Neuron (in vitro differentiated cells): Measurements from ENCODE around the gene RASL10A.

ENCODE experiments used
- H2AFZ ChIP-seq: one replicate; pipeline ENCODE4 v1.6.1; 2013; ENCODE audit warnings: low read depth, mild to moderate bottlenecking, inconsistent platforms, low read length, moderate library complexity
- H3K27me3 ChIP-seq: one replicate; pipeline ENCODE4 v1.6.1; 2013; ENCODE audit warnings: low read length; ENCODE audit not compliant: insufficient read depth
- H3K36me3 ChIP-seq: one replicate; pipeline ENCODE4 v1.6.1; 2013; ENCODE audit warnings: low read length; ENCODE audit not compliant: insufficient read depth
- H3K4me1 ChIP-seq: one replicate; pipeline ENCODE4 v1.6.1; 2013; ENCODE audit warnings: low read length; ENCODE audit not compliant: insufficient read depth
- H3K4me3 ChIP-seq: 2 replicates; pipeline ENCODE4 v1.5.1; 2013; ENCODE audit warnings: mild to moderate bottlenecking, low read length, moderate library complexity
- H3K9me3 ChIP-seq: one replicate; pipeline ENCODE4 v1.6.1; 2013; ENCODE audit warnings: low read length

The RASL10A gene

GRCh38 chr22:29275819-29276565 is 39.5 kb downstream of the RASL10A start:
- Histone ChIP-seq H3K36me3 (peaks cover 92% of the 10 kb centered on the region), H3K27me3 (no peaks in the 10 kb centered on the region), H2AFZ (no peak overlapping the region), H3K4me1 (peaks cover 21% of the 10 kb centered on the region), H3K9me3 (no peaks in the 10 kb centered on the region), H3K4me3 (no peak overlapping the region)

- peaks cover 96% of the 10 kb centered on the region for H3K36me3 ChIP-seq
- H3K4me1 ChIP-seq = peaks cover 29% of the 10 kb centered on the region
- H3K9me3 ChIP-seq = no peaks in the 10 kb centered on the region
- H3K27me3 ChIP-seq = no peaks in the 10 kb centered on the region
- no peak overlapping the region for H3K4me3 ChIP-seq
- H2AFZ ChIP-seq = no peak overlapping the region
Measured at GRCh38 chr22:29275167-29275566, 40.3 kb downstream of the RASL10A start.

GRCh38 chr22:29272624-29273023 is 42.9 kb downstream of the RASL10A start:
- Histone ChIP-seq H3K4me3 (no peak overlapping the region), H3K27me3 (no peaks in the 10 kb centered on the region), H3K36me3 (peaks cover 80% of the 10 kb centered on the region), H3K4me1 (peaks cover 40% of the 10 kb centered on the region), H2AFZ (no peak overlapping the region), H3K9me3 (no peaks in the 10 kb centered on the region)

- H3K27me3 ChIP-seq = no peaks in the 10 kb centered on the region
- peaks cover 55% of the 10 kb centered on the region for H3K4me1 ChIP-seq
- H3K9me3 ChIP-seq = no peaks in the 10 kb centered on the region
- no peak overlapping the region for H2AFZ ChIP-seq
- H3K4me3 ChIP-seq = peak overlapping the region; percentile 79
- peaks cover 63% of the 10 kb centered on the region for H3K36me3 ChIP-seq
Measured at GRCh38 chr22:29270475-29271271, 44.8 kb downstream of the RASL10A start.

- H3K27me3 ChIP-seq = no peaks in the 10 kb centered on the region
- H3K36me3 ChIP-seq = peaks cover 62% of the 10 kb centered on the region
- no peaks in the 10 kb centered on the region for H3K9me3 ChIP-seq
- H3K4me3 ChIP-seq = peak overlapping the region; percentile 79
- H3K4me1 ChIP-seq = peaks cover 56% of the 10 kb centered on the region
- no peak overlapping the region for H2AFZ ChIP-seq
Measured at GRCh38 chr22:29269731-29270474, 45.6 kb downstream of the RASL10A start.

- H3K36me3 ChIP-seq = peaks cover 58% of the 10 kb centered on the region
- peaks cover 56% of the 10 kb centered on the region for H3K4me1 ChIP-seq
- no peaks in the 10 kb centered on the region for H3K9me3 ChIP-seq
Measured at GRCh38 chr22:29269230-29269604, 46.3 kb downstream of the RASL10A start.

GRCh38 chr22:29268511-29269229 is 46.8 kb downstream of the RASL10A start:
- Histone ChIP-seq H3K4me1 (peaks cover 56% of the 10 kb centered on the region), H2AFZ (no peak overlapping the region), H3K36me3 (peaks cover 55% of the 10 kb centered on the region), H3K9me3 (no peaks in the 10 kb centered on the region), H3K27me3 (no peaks in the 10 kb centered on the region), H3K4me3 (peak overlapping the region; percentile 79)

More at GRCh38 chr22:29269230-29269604, 46.3 kb downstream of the RASL10A start:
- Histone ChIP-seq H3K27me3 (no peaks in the 10 kb centered on the region), H3K4me3 (peak overlapping the region; percentile 79), H2AFZ (no peak overlapping the region)

GRCh38 chr22:29267858-29268510 is 47.5 kb downstream of the RASL10A start, which contains the start of the genes EWSR1 and RHBDD3:
EWSR1 (plus strand) TSS chr22:29268268; CDS start chr22:29268337, 69 bp downstream.
RHBDD3 (minus strand) TSS chr22:29267981; CDS start chr22:29265626, 2,355 bp downstream.
- peaks cover 51% of the 10 kb centered on the region for H3K36me3 ChIP-seq
- peak within 1 kb of the TSS; percentile 81 for H2AFZ ChIP-seq
- peak within 1 kb of the TSS; percentile 79 for H3K4me3 ChIP-seq
- peaks cover 53% of the 10 kb centered on the region for H3K4me1 ChIP-seq
- H3K27me3 ChIP-seq = no peaks in the 10 kb centered on the region
- no peaks in the 10 kb centered on the region for H3K9me3 ChIP-seq

- H3K4me1 ChIP-seq = peaks cover 49% of the 10 kb centered on the region
- H3K4me3 ChIP-seq = peak overlapping the region; percentile 79
- no peaks in the 10 kb centered on the region for H3K27me3 ChIP-seq
- H2AFZ ChIP-seq = peak overlapping the region; percentile 81
- H3K36me3 ChIP-seq = peaks cover 46% of the 10 kb centered on the region
- no peaks in the 10 kb centered on the region for H3K9me3 ChIP-seq
Measured at GRCh38 chr22:29267462-29267857, 48.0 kb downstream of the RASL10A start.

GRCh38 chr22:29266564-29267461 is 48.7 kb downstream of the RASL10A start:
- Histone ChIP-seq H3K9me3 (no peaks in the 10 kb centered on the region), H3K4me3 (peak overlapping the region; percentile 79), H3K27me3 (no peaks in the 10 kb centered on the region), H3K36me3 (peaks cover 39% of the 10 kb centered on the region), H2AFZ (peak overlapping the region; percentile 81), H3K4me1 (peaks cover 43% of the 10 kb centered on the region)

GRCh38 chr22:29265929-29266328 is 49.6 kb downstream of the RASL10A start:
- no peaks in the 10 kb centered on the region for H3K27me3 ChIP-seq
- H3K9me3 ChIP-seq = no peaks in the 10 kb centered on the region
- H3K4me1 ChIP-seq = peaks cover 34% of the 10 kb centered on the region
- no peak overlapping the region for H3K4me3 ChIP-seq
- peaks cover 35% of the 10 kb centered on the region for H3K36me3 ChIP-seq
- H2AFZ ChIP-seq = no peak overlapping the region
